GM23248 (cell line): ENCODE measurements around the gene CD52. TPM values are rescaled to one million over a fixed set of nuclear protein-coding genes. Genes with fewer than 3 reads are reported as not detected.
A peak's percentile ranks its signal among the peaks of the same experiment; 100 is the strongest.

ENCODE experiments used
- DNase-seq: peaks from one replicate; pipeline ENCODE4 v3.0.0-alpha.2; 2015
- H2AFZ ChIP-seq: fragments of 200-600 bp; sonication (generic); 2 replicates; pipeline ENCODE4 v1.6.1; 2016; ENCODE audit warnings: antibody characterized with exemption
- H3F3A ChIP-seq: fragments of 200-600 bp; sonication (generic); 2 replicates; pipeline ENCODE4 v1.6.1; 2016; ENCODE audit warnings: mild to moderate bottlenecking, antibody characterized with exemption, mixed run types; ENCODE audit not compliant: insufficient read depth
- H3K27ac ChIP-seq: fragments of 200-600 bp; sonication (generic); 2 replicates; pipeline ENCODE4 v1.5.1; 2016; ENCODE audit warnings: mild to moderate bottlenecking
- H3K27me3 ChIP-seq: fragments of 200-600 bp; sonication (generic); replicated peaks from 2 replicates; pipeline ENCODE4 v1.6.1; 2016; ENCODE audit warnings: mild to moderate bottlenecking; ENCODE audit not compliant: insufficient read depth
- H3K36me3 ChIP-seq: fragments of 200-600 bp; sonication (generic); 2 replicates; pipeline ENCODE4 v1.6.1; 2016; ENCODE audit warnings: low read depth, mild to moderate bottlenecking
- H3K4me1 ChIP-seq: fragments of 200-600 bp; sonication (generic); 2 replicates; pipeline ENCODE4 v1.6.1; 2016; ENCODE audit warnings: mild to moderate bottlenecking; ENCODE audit not compliant: insufficient read depth
- H3K4me2 ChIP-seq: fragments of 200-600 bp; sonication (generic); one replicate; pipeline ENCODE4 v1.6.1; 2016; ENCODE audit warnings: mild to moderate bottlenecking; ENCODE audit not compliant: unreplicated experiment
- H3K4me3 ChIP-seq: fragments of 200-600 bp; sonication (generic); 2 replicates; pipeline ENCODE4 v1.5.1; 2016; ENCODE audit warnings: mild to moderate bottlenecking
- H3K79me2 ChIP-seq: fragments of 200-600 bp; sonication (generic); 2 replicates; pipeline ENCODE4 v1.6.1; 2016; ENCODE audit warnings: mild to moderate bottlenecking; ENCODE audit not compliant: insufficient read depth
- H3K9ac ChIP-seq: fragments of 200-600 bp; sonication (generic); 2 replicates; pipeline ENCODE4 v1.6.1; 2016; ENCODE audit warnings: mild to moderate bottlenecking
- H3K9me2 ChIP-seq: fragments of 200-600 bp; sonication (generic); 2 replicates; pipeline ENCODE4 v1.6.1; 2016; ENCODE audit warnings: mixed run types, mild to moderate bottlenecking, moderate library complexity; ENCODE audit not compliant: insufficient read depth
- H3K9me3 ChIP-seq: fragments of 200-600 bp; sonication (generic); one replicate; pipeline ENCODE4 v1.6.1; 2017; ENCODE audit warnings: low read depth
- H4K20me1 ChIP-seq: fragments of 200-600 bp; sonication (generic); 2 replicates; pipeline ENCODE4 v1.6.0; 2016; ENCODE audit not compliant: insufficient read depth
- EZH2 ChIP-seq: fragments of 200-600 bp; sonication (generic); IDR thresholded peaks from 2 replicates; pipeline ENCODE4 v1.6.1; 2018; ENCODE audit warnings: antibody characterized with exemption, mild to moderate bottlenecking; ENCODE audit not compliant: insufficient read depth, poor library complexity, severe bottlenecking
- EZH2phosphoT487 ChIP-seq: fragments of 200-600 bp; sonication (generic); IDR thresholded peaks from 2 replicates; pipeline ENCODE4 v1.6.1; 2018; ENCODE audit warnings: antibody characterized with exemption, moderate library complexity, mild to moderate bottlenecking, low read depth; ENCODE audit not compliant: insufficient read depth
- WGBS, 2 experiments: methylation state at CpG; one replicate each; pipeline ENCODE4 v1.1.6; 2015 to 2017; ENCODE audit warnings: low lambda C conversion rate in 2 of 2, low coverage in 1 of 2; ENCODE audit errors: missing lambda C conversion rate in 2 of 2; 5-methylcytosine and 5-hydroxymethylcytosine counted together
- in situ Hi-C: fragments of 300-500 bp; cut with MboI; formaldehyde crosslinking; loops from 2 replicates; pipeline ENCODE4 v1.15.0; 2020
- polyA plus RNA-seq: library from polyadenylated mRNA; unstranded; fragments of >200 nt; fragmentation: Nextera tagmentation; extraction: Ambion mirVana; gene quantifications from 2 replicates; pipeline ENCODE4 v1.2.1, GENCODE V29; 2016
- total RNA-seq: library from RNA; depleted of rRNA; stranded (reverse); fragments of >200 nt; shearing (Covaris generic); gene quantifications from 2 replicates; pipeline ENCODE4 v1.2.3, GENCODE V29; 2014

The CD52 gene
- total and polyA plus RNA-seq, 2 experiments from 2014 or later, result not detected

GRCh38 chr1:26360807-26361604 is 43.2 kb downstream of the CD52 start:
- no peak for DNase-seq
- 53 to 56% methylated on average over 27 of the region's 27 CpGs for WGBS, 2 experiments
- Histone ChIP-seq H3K4me1 (0 out of 2 replicates have a peak, but pooled peaks cover 7% of the 10 kb centered on the region), H3K9ac (no peak overlapping the region), H3K36me3 (no peaks in the 10 kb centered on the region), H4K20me1 (no peaks in the 10 kb centered on the region), H3K27me3 (peaks cover 46% of the 10 kb centered on the region), H3K27ac (no peak overlapping the region), H3K9me3 (no peaks in the 10 kb centered on the region), H3K79me2 (no peaks in the 10 kb centered on the region), H3K4me2 (no peak overlapping the region), H3K4me3 (no peak overlapping the region), H2AFZ (no peak overlapping the region), H3F3A (no peaks in the 10 kb centered on the region), H3K9me2 (no peaks in the 10 kb centered on the region)
- no peak for TF ChIP-seq EZH2
- in situ Hi-C loops, result no loop called here

- Histone ChIP-seq H4K20me1 (no peaks in the 10 kb centered on the region), H3K36me3 (no peaks in the 10 kb centered on the region), H3K4me1 (0 out of 2 replicates have a peak, but pooled peaks cover 7% of the 10 kb centered on the region), H3K27ac (no peak overlapping the region), H3K9me2 (no peaks in the 10 kb centered on the region), H3K4me2 (no peak overlapping the region), H3K4me3 (no peak overlapping the region), H3K27me3 (peaks cover 46% of the 10 kb centered on the region), H3K79me2 (no peaks in the 10 kb centered on the region), H3F3A (no peaks in the 10 kb centered on the region), H3K9me3 (no peaks in the 10 kb centered on the region), H3K9ac (no peak overlapping the region), H2AFZ (no peak overlapping the region)
- in situ Hi-C loops, result no loop called here
- TF ChIP-seq EZH2phosphoT487 (no peak), EZH2 (no peak)
- no peak for DNase-seq
- WGBS, 2 experiments, result 79 to 80% methylated on average over 12 of the region's 12 CpGs
These were observed 43.9 kb downstream of the CD52 start for GRCh38 chr1:26361605-26362122.

GRCh38 chr1:26362331-26362730 is 44.6 kb downstream of the CD52 start:
- Histone ChIP-seq H3K27me3 (peaks cover 46% of the 10 kb centered on the region), H4K20me1 (no peaks in the 10 kb centered on the region), H3K9ac (no peak overlapping the region), H3K36me3 (no peaks in the 10 kb centered on the region), H3K4me3 (no peak overlapping the region), H3K27ac (no peak overlapping the region), H3K79me2 (no peaks in the 10 kb centered on the region), H2AFZ (no peak overlapping the region), H3K9me2 (no peaks in the 10 kb centered on the region), H3K4me1 (0 out of 2 replicates have a peak, but pooled peaks cover 7% of the 10 kb centered on the region), H3K9me3 (no peaks in the 10 kb centered on the region), H3F3A (no peaks in the 10 kb centered on the region), H3K4me2 (no peak overlapping the region)
- DNase-seq, result no peak
- WGBS, 2 experiments, result 73 to 76% methylated on average over 3 of the region's 3 CpGs
- no peak for TF ChIP-seq EZH2phosphoT487
- TF ChIP-seq EZH2, result no peak
- in situ Hi-C loops, result no loop called here

DNA sequence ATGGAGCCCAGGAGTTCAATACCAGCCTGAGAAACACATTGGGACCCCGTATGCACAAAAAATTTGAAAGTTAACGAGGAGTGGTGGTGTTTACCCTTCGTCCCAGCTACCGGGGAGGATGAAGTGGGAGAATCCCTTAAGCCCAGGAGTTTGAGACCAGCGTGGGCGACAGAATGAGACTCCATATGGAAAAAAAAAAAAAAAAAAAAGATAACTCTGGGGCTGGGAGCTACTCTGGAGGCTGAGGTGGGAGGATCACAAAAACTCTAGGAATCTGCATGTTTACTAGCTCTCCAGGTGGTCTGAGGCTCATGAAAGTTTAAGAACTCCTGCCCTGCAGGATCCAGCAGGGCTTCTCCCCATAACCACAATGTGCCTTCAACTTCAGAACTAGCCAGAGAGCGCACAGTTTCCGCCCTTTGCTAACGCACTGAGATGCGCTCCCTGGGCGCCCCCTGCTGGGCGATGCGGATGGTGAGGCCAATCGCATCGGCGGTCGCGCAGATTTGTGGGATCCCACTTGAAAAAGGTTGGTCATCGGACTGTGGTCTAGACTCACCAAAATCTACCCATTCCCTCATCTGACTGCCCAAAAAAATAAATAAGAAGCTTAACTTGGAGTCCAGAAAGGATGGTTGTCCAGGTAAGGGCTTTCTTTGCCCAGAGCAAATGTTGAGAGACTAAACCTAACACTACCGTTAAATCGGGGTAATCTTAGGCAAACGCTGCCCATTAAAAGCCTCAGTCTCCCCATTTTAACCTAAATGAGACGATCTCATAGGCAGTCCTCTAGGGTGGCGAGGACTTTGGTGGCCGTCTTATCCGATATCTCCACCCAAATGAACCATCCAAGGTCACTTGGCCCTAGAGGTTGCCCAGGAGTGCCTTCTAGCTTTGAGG is 46.0 kb downstream of the CD52 start:
- no peak overlapping the region for H3K9ac ChIP-seq
- H3F3A ChIP-seq, result no peaks in the 10 kb centered on the region
- no peak for TF ChIP-seq EZH2phosphoT487
- TF ChIP-seq EZH2, result no peak
- H3K9me2 ChIP-seq, result no peaks in the 10 kb centered on the region
- no peak overlapping the region for H3K4me2 ChIP-seq
- no peaks in the 10 kb centered on the region for H3K36me3 ChIP-seq
- no peaks in the 10 kb centered on the region for H3K9me3 ChIP-seq
- no peak overlapping the region for H3K27ac ChIP-seq
- H3K4me3 ChIP-seq, result no peak overlapping the region
- peak; percentile 88 for DNase-seq
- no peaks in the 10 kb centered on the region for H4K20me1 ChIP-seq
- H3K79me2 ChIP-seq, result no peaks in the 10 kb centered on the region
- WGBS, 2 experiments, result 31% methylated on average over 26 of the region's 26 CpGs
- in situ Hi-C loops, result no loop called here
- H3K27me3 ChIP-seq, result peaks cover 33% of the 10 kb centered on the region
- H3K4me1 ChIP-seq, result 0 out of 2 replicates have a peak, but pooled peaks cover 7% of the 10 kb centered on the region
- H2AFZ ChIP-seq, result no peak overlapping the region
